ENCODE data around the gene TRERF1. TPM values are rescaled to one million over a fixed set of nuclear protein-coding genes. Genes with fewer than 3 reads are reported as not detected.
"Not testable (repeated sequence)": the region's sequence is repeated elsewhere in the genome, so short reads cannot be mapped to it uniquely, and the experiment has no call there.

TRERF1 gene
- total and polyA plus RNA-seq, 2 of the 4 experiments (the other 2 are of a cell fraction) = 6.3 to 9.9 TPM

- H2BK15ac ChIP-seq (ENCODE audit: low read depth, low read length); H3K27me3 ChIP-seq (ENCODE audit: control insufficient read depth, insufficient read depth, low read length); H4K20me1 ChIP-seq (ENCODE audit: insufficient read depth, low read length); H3K9me3 ChIP-seq (ENCODE audit: control insufficient read depth, insufficient read depth, low read length); H3K27ac ChIP-seq (ENCODE audit: insufficient read depth, low read length); H4K91ac ChIP-seq (ENCODE audit: insufficient read depth, low read depth, low read length); H3K79me1 ChIP-seq (ENCODE audit: low read depth in 1 of 2, low read length in 2 of 2); H3K14ac ChIP-seq (replicated peaks; ENCODE audit: low read depth, low read length); H2BK120ac ChIP-seq (ENCODE audit: low read depth, low read length); H2AK5ac ChIP-seq (ENCODE audit: low read depth, low read length); ATAC-seq (ENCODE audit: low read depth); H2BK20ac ChIP-seq (ENCODE audit: low read depth, low read length); H2AK9ac ChIP-seq (replicated peaks; ENCODE audit: low read depth, low read length, poor library complexity); in situ Hi-C loops (cut with MboI; ENCODE audit: low sequenced_read_pairs); H2BK5ac ChIP-seq (ENCODE audit: low read depth, low read length, poor library complexity, severe bottlenecking); H3K9ac ChIP-seq (ENCODE audit: low read depth, low read length); H3K4me2 ChIP-seq (ENCODE audit: low read depth, low read length); H4K8ac ChIP-seq (ENCODE audit: low read depth in 2 of 2, low read length in 2 of 2); H3K9me1 ChIP-seq (ENCODE audit: insufficient read depth, low read length); POLR2A ChIA-PET (ENCODE audit: unreplicated experiment); H3K4me3 ChIP-seq (ENCODE audit: insufficient read depth, low read depth, low read length); H3K4ac ChIP-seq (ENCODE audit: low read depth, low read length); DNase-seq; H3K18ac ChIP-seq (ENCODE audit: low read depth, low read length); H3K23ac ChIP-seq (ENCODE audit: low read depth, low read length); intact Hi-C loops (cut with micrococcal nuclease); dilution Hi-C loops (cut with HindIII; ENCODE audit: low sequenced_read_pairs, unreplicated experiment); H3K56ac ChIP-seq (ENCODE audit: extremely low read depth, insufficient read depth, low read length); H3K4me1 ChIP-seq (ENCODE audit: control insufficient read depth, insufficient read depth, low read length); H2AFZ ChIP-seq (replicated peaks; ENCODE audit: low read length, poor library complexity); BruUV-seq (replicated peaks); H3K36me3 ChIP-seq (ENCODE audit: control insufficient read depth, insufficient read depth, low read length); H4K5ac ChIP-seq (ENCODE audit: low read depth, low read length): not testable (repeated sequence)
- CTCF ChIA-PET = interaction anchor here (0.7 to 1.6 kb wide), 2 partner anchors 9 to 22 kb away, joined by 7 to 8 read pairs; no protein-coding TSS in a partner anchor
- 100% methylated on average over 1 of the region's 5 CpGs; no CpG with 5 or more reads in 1 of the 2 experiments for whole genome bisulfite sequencing, 2 experiments (ENCODE audit: extremely low coverage in 2 of 2, insufficient read length in 1 of 2)
Observed at GRCh38 chr6:42192385-42192784, 259.3 kb downstream of the TRERF1 start.

Data from IMR-90 (cell line).